Measurements from ENCODE around the gene SLC8A3.

Gene SLC8A3

DNA sequence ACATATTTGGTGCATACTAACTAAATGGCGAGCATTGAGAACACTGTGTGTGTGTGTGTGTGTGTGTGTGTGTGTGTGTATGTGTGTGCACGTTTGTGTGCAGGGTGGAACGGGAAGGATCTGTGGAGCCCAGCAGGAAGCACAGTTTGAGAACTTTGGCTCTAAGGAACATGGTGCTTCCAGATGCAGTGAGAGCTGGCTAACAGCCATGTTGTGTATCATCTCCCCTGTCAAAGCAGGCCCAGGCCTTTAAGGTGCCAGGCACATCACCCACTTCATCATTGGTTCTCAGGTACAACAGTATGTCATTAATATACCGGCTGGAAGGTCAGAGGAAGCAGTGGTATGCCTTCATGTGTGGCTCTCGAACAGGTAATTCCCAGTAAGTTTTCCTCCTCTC, 72.5 kb downstream of the SLC8A3 start:
- no peak for DNase-seq

DNA sequence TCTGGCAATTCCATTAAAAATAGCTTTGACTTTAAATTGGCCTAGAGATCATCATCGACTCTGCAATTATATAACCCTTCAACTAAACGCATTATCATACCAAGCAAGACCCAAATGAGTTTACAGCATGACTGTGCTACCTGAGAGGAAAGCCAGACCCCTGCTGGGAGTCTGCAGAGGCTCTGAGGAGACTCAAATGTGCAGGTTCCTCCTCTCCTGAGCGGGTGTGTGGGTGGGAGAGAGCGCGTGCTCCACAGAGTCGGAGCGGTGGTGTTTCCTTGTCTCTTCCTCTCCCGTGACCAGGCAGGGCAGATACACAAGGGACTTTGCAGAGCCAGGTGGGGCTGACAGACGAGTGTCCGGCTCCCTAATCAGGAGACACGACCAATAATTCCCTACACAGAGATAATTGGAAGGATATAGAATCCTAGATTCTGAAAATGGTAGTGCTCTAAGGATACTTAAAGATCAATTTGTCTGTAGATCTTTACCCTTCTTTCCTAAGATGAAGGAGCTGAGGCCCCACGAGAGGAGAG, 74.1 kb downstream of the SLC8A3 start:
- DNase-seq: no peak

DNA sequence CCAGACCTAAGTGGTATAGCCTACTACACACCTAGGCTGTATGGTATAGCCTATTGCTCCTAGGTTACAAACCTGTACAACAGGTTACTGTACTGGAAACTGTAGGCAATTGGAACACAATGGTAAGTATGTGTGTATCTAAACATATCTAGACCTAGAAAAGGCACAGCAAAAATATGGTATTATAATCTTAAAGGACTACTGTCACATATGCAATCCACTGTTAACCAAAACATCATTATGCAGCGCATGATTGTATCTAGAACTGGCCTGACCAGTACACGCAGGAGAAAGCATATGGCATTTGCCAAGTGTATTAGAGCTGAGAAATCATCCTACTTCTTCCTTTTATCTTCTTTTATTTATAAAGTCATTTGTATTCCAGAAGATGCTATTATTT, 75.5 kb downstream of the SLC8A3 start:
- no peak for DNase-seq

DNA sequence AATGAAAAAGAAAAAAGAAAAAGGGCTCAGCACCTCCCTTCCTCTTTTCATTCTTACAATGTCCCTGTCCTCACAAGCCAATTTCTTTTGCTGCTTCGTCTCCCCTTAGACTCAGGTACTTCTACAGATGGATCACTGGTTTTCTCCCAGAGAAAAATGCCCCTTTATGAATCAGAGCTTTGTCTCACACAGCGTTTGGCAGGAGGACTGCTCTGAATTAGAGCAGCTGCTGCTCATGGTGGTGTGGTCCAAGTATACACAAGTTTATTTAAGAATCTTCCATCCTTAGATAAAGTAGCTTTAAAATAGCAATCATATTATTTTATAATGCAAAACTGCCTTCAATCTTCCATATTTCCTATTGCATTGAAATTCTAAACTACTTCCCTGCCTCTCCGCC, 80.3 kb downstream of the SLC8A3 start:
- DNase-seq: no peak

DNA sequence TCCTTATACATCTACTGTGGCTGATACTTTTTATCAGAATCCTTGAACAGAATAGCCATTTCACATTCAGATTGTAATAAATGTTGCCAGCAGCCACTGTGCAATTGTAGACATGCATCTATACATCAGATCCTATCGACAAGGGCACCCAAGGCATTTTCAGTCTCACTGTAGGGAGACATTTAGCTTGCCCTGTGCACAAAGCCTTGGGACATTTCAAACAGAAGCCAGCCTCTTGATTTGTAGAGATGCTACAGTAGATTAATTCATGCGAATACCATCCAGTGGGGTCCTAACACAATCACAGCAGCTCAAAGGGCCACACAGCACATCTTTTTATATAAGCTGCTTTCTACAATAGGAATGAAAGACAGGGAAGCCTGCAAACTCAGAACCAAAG, 81.4 kb downstream of the SLC8A3 start:
- no peak for DNase-seq

DNA sequence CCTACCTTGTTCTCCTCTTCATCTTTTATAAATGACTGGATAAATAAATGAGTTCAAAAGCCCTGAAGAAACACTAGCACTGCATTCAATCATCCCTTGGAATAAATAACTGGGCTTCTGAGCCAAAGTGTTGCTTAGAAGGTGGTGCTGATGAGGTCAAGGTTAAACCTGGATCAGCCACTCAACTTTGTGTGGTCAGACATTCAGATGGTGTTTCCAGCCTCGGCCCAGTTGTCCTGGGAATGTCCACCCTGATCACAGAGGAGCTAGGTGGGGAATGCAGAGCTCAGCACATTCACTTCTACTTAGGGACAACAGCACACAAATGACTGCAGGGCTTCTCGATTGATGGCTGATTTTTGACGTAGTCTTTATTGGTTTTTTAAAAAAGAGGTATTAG, 88.7 kb downstream of the SLC8A3 start:
- no peak for DNase-seq

DNA sequence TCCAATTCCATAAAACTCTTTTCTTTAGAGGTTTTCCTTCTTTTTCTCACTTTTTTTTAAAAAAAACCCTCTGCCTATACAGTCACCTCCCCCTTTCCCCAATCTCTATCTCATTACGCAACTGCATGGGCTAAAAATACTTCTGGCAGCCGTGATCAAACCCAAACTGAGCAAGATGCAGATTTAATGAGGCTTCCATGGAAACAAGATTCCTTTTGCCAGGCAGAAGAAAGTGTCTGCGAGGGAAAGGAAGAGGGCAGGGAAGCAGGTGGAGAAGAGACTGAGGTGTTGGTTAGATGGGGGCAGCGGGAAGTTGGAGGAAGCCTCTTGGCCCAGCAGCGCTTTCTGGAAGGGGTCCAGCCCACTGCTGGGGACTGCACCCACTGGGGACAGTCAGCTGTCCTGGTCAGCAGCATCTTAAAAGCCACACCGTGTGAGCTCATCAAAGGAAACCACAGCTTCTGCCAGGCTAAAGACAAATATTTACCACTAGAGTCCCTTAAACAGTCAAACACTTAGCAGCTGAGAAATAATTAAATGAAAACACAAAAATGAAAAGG, 90.4 kb downstream of the SLC8A3 start:
- no peak for DNase-seq

DNA sequence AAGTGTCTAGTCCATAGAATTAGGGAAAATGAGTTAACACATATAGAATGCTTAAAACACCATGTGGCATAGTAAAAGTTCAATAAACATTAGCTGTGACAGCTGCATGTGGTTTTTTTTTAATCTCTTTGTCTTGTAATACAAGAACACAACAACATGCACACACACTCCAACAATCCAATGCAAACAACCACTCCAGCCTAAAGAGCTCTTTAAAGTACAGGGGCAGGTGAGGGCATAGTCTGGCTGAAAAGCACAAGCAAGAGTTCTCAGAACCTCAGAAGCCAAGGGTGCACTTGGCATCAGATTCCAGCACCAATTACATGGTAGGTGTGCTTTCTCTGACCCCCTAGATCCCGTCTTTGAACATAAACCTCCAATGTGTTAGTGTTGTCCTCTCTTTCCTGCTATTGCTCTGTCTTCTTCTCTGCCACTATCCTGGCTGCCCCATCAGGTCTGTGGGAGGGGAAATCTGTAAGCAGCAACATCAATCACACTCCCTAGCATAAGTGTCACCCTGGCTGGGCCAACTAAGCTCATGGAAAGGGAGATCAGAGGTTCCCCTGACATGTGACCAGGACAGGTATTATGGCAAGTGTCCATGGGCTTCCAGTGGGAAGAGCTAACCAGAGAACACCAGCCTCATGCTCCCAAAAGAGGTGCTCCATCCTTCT, 91.0 kb downstream of the SLC8A3 start:
- DNase-seq: no peak

DNA sequence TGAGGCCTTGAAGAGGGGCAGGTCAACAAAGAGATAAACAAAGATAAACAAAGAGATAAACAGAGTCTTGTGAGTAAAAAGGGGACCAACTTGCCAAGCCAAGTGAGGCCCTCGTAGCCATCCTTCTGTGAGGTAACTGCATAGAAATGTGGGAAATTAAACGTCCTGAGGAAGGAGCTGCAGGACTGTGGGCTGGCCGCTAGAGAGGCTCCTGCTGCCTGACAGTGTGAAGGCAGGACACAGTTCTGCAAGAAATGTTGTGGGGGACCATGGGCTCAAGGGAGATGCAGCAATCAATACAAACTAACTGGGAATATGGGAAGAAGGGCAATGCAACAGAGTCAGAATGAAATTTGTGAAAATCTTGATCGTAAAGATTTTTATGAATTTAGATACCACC, 91.9 kb downstream of the SLC8A3 start:
- peak; percentile 5 to 40 for DNase-seq

DNA sequence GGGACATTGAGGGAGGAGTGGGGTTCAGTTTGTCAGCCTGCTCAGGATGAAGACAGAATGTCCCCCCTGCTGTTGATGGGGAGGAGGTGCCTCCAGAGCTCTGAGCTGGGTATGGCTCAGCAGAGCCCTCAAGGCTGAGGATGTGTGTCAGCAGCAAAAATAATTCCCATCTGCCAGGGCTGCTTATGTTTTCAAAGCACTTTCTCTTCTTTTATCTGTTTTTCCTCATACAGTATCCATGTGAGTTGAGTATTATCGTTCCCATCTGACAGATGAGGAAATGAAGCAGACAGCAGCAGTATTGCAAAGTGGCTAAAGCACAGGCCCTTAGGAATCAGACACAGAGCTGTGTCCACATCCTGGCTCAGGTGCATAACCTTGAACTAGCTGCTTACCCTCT, 94.1 kb downstream of the SLC8A3 start:
- DNase-seq: no peak

DNA sequence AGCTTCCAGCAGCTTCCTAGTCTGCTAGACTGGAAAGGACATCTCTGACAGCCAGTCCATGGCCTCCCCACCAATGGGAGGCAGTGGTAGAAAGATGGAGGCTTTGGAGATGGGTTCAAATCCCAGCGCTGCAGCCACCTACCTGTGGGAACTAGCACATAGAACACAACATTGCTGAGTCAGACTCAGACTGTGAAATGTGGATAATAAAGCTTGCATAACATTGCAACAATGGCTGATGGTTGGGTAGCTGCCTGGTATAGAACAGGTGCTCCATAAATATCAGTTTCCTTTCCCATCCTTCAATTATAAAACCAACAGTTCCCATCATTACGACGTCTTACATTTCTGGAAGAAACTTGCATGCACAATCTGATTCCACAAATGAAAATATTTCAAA, 94.6 kb downstream of the SLC8A3 start:
- no peak for DNase-seq

DNA sequence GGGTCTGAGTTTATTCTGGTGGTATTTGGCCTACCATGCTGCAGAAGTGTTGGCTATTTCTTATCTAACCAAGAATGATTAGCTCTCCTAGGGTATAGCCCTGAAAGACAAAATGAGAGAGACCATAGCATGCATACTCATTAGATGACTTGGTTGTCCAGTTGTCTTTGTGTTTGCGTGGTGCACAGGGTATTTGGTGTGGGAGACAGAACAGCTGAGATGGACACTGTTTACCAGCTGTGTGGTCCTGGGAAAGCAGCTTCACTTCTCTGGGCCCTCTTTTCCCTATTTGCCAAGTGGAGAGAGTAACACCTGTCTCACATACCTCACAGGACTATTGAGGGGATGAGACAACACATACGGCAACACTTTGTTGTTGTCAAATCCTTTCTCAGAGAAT, 95.6 kb downstream of the SLC8A3 start:
- DNase-seq: no peak

DNA sequence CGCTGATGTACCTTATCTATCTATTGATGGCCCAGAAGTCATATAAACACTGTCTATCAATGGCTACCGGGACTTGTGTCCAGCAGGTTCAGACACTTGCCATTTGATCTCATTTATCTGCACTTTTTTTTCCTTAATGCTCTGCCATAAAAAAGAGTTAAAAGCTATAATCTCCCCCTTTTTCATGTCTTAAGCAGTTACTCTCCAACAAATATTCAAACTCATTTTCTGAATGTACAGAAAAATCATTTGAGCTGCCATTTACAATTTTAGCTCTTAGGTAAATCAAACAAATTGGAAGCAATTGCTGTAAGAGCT, 101.4 kb downstream of the SLC8A3 start:
- DNase-seq: no peak

DNA sequence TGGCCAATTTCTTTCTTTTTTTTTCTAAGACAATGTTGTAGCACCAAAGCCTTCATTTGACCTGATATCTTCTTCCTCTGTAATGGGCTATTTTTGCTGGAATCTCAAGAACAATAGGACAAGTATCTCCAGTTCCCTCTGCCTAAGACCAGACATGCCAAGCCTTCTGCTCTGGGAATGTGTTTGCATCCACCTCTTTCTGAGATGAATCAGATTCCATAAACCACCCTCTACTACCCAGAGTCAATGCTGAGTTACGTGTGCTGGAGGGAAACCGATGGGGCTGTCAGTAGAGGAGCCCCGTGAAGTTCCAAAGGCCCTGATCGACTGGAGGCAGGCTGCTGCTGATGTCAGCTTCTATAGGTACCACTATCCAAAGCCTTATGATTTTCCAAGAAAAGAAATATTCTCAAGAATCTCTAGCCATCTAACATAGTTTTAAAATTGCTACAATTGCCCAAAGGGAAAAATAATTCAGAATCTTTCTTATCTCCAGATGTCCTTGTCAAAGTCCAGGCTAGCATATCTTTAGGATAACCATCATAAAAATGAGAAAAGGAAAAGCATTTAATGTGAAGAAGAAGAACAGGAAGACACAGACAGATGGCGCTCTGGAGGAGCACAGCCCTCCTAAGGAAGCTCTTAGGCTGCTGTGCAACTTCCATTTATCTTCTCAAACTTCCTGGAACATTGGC, 101.9 kb downstream of the SLC8A3 start:
- DNase-seq: peak; percentile 67

DNA sequence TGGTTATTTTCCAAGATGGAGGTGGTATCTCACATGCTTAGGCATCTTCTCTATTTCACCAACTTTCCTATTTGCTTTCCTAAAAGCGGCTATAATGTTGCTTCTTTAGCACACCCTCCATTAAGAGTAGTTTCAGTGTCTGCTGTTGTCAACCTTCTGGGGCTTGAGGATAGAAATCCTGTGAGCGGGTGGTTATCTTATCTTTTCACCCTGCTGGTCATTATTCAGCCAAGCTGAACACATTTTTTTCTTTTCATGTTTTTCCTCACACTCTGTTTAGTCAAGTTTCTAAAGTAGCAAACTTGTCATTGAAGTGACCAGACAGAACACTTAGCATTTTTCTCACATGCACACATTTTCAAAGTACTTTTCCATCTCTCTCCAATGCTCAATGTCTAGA, 104.5 kb downstream of the SLC8A3 start:
- no peak for DNase-seq

DNA sequence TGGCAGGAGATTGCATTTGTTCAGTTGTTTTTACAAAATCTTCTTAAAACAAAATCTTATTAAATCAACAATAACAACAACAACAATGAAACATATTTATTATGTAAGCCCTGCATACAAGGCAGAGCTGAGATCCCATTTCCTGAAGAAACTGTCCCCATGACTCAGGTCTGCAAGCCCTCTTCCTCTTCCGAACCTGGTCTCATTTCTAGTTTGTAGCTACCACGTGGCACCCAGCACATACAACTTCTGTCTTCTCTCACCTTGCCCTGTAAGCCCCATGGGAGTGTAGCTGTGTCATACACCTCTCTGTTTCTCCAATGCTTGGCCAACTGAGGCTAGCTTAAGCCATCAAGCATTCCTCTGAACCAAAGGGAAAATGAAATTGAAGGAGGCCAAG, 106.4 kb downstream of the SLC8A3 start:
- DNase-seq: no peak

DNA sequence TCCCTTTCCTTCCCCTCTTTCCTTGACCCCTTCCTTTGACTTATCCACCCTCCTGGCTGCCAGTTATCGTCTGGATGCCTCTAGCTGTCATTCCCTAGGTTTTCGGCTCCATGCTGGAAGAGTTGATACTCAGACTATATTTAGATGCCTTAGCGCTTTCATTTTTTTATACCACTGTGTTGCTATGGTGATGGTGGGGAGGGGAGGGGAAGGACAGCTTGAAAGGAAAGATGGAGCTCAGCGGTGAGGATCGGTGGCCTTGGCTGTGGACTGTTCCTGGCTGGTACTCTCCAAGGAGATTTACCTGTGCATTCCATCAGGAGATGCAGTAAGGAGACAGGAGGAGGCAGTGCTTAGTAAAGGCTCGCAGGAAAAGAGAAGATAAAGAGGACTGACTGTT, 108.7 kb downstream of the SLC8A3 start:
- DNase-seq: no peak

DNA sequence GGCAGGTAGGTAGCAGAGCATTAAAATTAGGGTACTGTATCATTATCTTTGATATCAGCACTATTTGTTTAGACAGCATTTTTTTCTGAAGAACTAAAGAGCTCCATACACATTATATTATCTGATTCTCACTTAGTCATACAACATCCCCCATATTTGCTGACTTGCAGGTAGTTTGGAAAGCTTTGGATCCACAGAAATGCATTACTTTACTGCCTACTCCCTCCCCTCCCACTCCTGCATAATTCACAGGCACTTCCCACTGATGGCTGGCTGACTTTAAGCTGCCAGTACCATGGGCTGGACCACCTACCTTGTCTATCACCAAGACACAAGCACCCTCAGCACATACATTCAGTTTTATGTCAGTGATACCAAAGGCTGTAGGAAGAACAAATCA, 110.4 kb downstream of the SLC8A3 start:
- no peak for DNase-seq

DNA sequence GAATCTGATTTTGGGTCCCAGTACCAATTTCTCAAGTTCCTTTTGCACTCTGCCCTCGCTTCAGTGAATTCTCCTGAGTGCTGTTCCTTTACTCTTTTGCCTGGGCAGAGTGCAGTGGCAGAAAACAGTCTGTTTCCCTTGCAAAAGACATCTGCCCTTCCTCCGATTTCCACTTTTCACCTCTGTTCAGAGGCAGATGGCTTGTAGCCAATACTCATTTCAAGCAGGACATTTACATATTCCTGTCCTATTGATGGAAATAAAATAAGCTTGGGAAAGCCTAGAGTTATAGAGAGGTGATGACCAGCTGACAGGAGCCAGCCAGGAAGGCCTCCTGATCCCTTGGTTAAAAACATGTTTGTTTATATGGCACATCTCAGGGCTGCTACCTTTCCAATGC, 111.0 kb downstream of the SLC8A3 start:
- DNase-seq: no peak

DNA sequence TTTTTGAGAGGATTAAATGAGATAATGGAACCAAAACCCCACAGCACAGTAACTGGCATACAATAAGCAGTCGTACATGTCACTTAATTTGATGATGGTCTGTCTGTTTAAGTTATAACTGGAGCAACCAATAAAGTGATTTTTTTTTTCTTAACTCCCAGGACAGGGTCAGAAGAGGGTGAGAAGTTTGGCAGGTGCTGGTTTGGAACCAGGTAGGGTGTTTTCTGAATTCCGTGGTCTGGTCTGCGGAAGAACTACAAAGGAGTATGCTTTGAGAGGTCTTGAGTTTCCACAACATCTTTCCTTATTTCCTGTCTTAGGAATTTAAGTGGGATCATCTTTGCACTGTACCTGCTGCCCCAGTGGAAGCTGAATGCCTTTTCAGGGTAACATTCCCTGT, 111.7 kb downstream of the SLC8A3 start:
- DNase-seq: no peak

DNA sequence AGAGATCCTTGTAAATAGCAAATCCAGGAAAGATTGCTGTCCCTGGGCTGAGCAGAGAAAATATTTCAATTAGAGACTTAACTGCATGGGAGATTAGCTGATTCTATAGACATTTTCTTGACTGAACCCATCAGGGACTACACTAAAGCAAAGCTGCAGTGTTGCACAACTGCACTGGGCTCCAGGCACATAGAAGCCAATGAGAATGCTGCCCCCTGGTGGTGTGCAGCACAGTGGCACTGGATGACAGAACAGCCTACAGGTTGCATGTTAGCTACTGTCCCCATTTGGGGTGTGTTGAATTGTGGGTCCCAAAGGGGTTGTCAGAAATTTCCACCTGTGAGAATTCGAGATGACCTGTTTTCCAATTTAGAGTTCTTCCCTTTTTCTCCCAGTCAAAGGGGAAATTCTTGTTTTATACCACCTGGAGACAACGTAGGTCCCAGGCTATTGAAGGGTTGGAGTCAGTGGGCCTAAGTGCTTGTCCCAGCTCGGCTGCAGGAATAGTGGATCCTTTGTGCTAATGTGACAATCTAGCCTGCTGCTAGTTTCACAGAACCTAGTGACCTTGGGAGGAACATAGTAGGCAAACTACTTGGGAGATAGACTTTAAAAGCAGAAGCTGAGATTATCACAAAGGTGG, 114.7 kb downstream of the SLC8A3 start:
- peak; percentile 49 for DNase-seq

DNA sequence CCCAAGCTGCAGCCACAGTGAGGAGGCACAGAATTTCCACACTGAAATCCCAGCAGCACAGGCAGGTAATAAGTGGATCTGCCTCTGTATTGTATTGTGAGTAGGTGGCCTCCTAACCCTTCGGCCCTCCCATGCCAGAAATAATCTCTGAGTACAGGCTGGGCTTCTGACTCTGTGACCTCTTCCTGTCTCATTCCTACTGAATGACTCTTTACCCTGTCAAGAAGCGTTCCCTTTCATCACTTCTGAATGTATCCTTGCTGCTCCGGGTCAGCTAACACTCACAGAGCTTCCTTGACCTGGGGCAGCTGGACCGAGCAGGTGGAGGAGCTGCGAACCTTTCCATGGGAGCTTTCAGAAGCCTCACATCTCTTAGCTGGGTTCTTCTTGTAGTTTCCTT, 119.6 kb downstream of the SLC8A3 start:
- DNase-seq: no peak

DNA sequence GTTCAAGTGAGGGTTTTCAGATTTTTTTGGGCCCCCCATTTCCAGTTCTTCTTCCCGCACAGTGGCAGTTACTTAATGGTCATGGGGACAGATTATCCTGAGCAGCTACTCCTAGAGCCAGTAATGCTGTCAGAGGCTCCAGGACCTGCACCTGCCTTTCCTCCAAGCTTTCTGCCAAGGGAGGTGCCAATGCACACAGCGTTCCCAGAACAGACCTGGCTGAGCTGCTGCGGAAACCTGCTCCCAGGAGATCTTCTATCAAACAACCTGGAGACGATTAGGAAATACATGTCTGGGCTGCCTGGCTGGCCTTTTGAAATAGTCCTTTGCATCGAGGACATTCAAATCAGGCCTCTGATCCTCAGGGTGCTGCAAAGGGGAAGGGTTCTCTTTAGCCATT, 120.9 kb downstream of the SLC8A3 start:
- DNase-seq: no peak

All from Kasumi-1 (cell line).